Stomach (tissue), 9 donors: ENCODE data around the gene GATB. TPM values are rescaled to one million over a fixed set of nuclear protein-coding genes. Genes with fewer than 3 reads are reported as not detected.

Experiments
- DNase-seq, 2 donors: peaks; one replicate each; pipeline versions ENCODE4 v3.0.0 to v3.0.0-alpha.2; 2013 to 2019
- H3K27ac ChIP-seq, 5 donors: fragments of 200-600 bp in 4 of 5; sonication (generic) in 4 of 5; one replicate each; pipeline ENCODE4 v1.5.1; 2013 to 2019; ENCODE audit warnings: mild to moderate bottlenecking in 1 of 5, moderate library complexity in 1 of 5
- H3K27me3 ChIP-seq, 3 donors: fragments of 200-600 bp; sonication (generic); one replicate each; pipeline ENCODE4 v1.5.1; 2017 to 2019; ENCODE audit warnings: mixed run types in 1 of 3
- H3K36me3 ChIP-seq, 4 donors: fragments of 200-600 bp; sonication (generic); 1 replicate in 3 of 4; 2 replicates in 1 of 4; pipeline ENCODE4 v1.5.1; 2016 to 2019
- H3K4me1 ChIP-seq, 4 donors: fragments of 200-600 bp; sonication (generic); one replicate each; pipeline ENCODE4 v1.5.1; 2016 to 2019
- H3K4me3 ChIP-seq, 4 donors: fragments of 200-600 bp; sonication (generic) in 3 of 4; one replicate each; pipeline ENCODE4 v1.5.1; 2016 to 2019; ENCODE audit warnings: mild to moderate bottlenecking in 1 of 4
- H3K9me3 ChIP-seq, 4 donors: fragments of 200-600 bp; sonication (generic); one replicate each; pipeline ENCODE4 v1.5.1; 2016 to 2019
- EP300 ChIP-seq: sonication (generic); formaldehyde crosslinking; IDR thresholded peaks from one replicate; pipeline ENCODE4 v1.6.1; 2017; ENCODE audit warnings: antibody characterized with exemption
- POLR2A ChIP-seq, 4 donors: fragments of 450-650 bp; IDR thresholded peaks; one replicate each; pipeline ENCODE4 v1.6.1; 2016; ENCODE audit warnings: antibody characterized with exemption in 4 of 4, control low read depth in 2 of 4, mild to moderate bottlenecking in 1 of 4, moderate library complexity in 1 of 4
- POLR2AphosphoS5 ChIP-seq, 3 donors: sonication (generic); formaldehyde crosslinking; IDR thresholded peaks; one replicate each; pipeline ENCODE4 v1.6.1; 2016; ENCODE audit warnings: antibody characterized with exemption in 3 of 3
- WGBS, 5 donors: extraction: QIAGEN DNeasy Blood & Tissue Kit in 3 of 5; methylation state at CpG; one replicate each; pipeline versions ENCODE4 v1.1.5 to v1.1.7; 2013 to 2018; 5-methylcytosine and 5-hydroxymethylcytosine counted together
- intact Hi-C: fragments of 100-400 bp; cut with DNase I; formaldehyde crosslinking; loops from one replicate; pipeline ENCODE4 v1.15.1; 2023; ENCODE audit warnings: low total_unique reads
- polyA plus RNA-seq, 3 donors: library from polyadenylated mRNA; stranded (reverse); fragments of 200-250 nt; gene quantifications; one replicate each; pipeline ENCODE4 v1.2.3, GENCODE V29; 2013
- total RNA-seq, 5 donors: library from RNA; depleted of rRNA; stranded (reverse); fragments of >200 nt; gene quantifications; one replicate each; pipeline versions ENCODE4 v1.1.0 to v1.2.3, GENCODE V29; 2014 to 2016
- TF ChIP-seq, protein P1 (sequence below), 7 experiments: fragments of 450-650 bp in 4 of 7; fragments of 200-600 bp in 3 of 7; sonication (generic) in 3 of 7; IDR thresholded peaks; one replicate each; pipeline ENCODE4 v1.5.1; 2016 to 2019; ENCODE audit warnings: antibody characterized with exemption in 7 of 7, control low read depth in 2 of 7, mild to moderate bottlenecking in 1 of 7
- donor health status: healthy with polysubstance abuse.
- donor health status: Bipolar disorder and iron deficiency.
- donor health status: healthy.

The GATB gene
- total and polyA plus RNA-seq, 8 donors = 1.8 to 32.2 (median 19.9) TPM

DNA sequence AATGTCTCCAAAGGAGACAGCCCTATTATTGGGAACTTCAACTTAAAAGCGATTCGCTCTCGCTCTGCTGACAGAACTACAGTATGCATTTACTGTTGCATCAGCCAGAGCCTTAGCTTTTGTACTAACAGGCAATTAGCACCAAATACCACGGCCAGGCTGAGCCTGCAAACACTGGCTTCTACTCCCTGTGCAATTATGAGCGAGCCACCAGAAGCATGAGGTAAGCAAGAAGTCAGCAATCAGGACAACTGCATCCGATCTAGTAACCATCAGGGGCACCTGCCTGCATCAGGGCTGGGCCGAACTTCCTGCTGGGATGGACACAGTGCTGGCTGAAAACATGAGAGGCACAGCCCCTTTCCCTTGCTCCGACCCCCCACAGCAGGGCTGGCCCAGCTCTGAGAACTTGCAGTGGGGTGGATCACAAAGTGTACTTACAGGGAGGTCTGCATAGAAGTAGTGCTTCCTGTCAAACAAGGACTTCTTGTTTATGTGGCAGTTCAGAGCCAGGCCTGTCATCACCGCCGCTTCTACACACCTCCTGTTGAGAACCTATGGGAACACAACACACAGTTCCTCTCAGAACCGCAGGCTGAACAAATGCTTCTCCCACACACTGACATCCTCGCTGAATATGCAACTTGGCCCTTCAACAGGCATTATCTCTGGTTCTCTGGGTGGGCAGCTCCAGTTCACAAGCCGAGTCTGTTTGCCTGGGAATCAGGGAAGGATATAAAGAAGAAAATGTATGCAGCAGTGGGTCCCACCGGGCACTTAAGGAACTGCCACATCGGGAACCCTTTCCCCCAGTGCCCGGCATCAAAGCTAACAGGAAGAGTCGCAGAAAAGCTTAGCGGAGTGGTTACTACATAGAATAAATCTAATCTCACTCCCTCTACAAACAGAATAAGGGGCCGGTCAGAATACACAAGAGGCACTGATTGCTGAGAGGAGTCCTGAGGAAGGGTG lies 41.5 kb downstream of the GATB start:
- H3K36me3 ChIP-seq = peaks cover 0 to 53% (median 40%) of the 10 kb centered on the region in 4 donors
- WGBS, 5 donors = 62 to 77% (median 74%) methylated on average over 18 to 19 of the region's 19 CpGs
- no peak overlapping the region for H3K4me3 ChIP-seq
- DNase-seq = peak in 1 of 2 donors; percentile 57
- no peaks in the 10 kb centered on the region for H3K9me3 ChIP-seq
- no peak for TF ChIP-seq EP300
- TF ChIP-seq, protein P1, sequence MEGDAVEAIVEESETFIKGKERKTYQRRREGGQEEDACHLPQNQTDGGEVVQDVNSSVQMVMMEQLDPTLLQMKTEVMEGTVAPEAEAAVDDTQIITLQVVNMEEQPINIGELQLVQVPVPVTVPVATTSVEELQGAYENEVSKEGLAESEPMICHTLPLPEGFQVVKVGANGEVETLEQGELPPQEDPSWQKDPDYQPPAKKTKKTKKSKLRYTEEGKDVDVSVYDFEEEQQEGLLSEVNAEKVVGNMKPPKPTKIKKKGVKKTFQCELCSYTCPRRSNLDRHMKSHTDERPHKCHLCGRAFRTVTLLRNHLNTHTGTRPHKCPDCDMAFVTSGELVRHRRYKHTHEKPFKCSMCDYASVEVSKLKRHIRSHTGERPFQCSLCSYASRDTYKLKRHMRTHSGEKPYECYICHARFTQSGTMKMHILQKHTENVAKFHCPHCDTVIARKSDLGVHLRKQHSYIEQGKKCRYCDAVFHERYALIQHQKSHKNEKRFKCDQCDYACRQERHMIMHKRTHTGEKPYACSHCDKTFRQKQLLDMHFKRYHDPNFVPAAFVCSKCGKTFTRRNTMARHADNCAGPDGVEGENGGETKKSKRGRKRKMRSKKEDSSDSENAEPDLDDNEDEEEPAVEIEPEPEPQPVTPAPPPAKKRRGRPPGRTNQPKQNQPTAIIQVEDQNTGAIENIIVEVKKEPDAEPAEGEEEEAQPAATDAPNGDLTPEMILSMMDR (IDR thresholded peaks at IDR 0.05) = no peak
- H3K27me3 ChIP-seq = no peaks in the 10 kb centered on the region
- H3K4me1 ChIP-seq = no peaks in the 10 kb centered on the region
- no peak overlapping the region for H3K27ac ChIP-seq
- intact Hi-C loops = no loop called here

DNA sequence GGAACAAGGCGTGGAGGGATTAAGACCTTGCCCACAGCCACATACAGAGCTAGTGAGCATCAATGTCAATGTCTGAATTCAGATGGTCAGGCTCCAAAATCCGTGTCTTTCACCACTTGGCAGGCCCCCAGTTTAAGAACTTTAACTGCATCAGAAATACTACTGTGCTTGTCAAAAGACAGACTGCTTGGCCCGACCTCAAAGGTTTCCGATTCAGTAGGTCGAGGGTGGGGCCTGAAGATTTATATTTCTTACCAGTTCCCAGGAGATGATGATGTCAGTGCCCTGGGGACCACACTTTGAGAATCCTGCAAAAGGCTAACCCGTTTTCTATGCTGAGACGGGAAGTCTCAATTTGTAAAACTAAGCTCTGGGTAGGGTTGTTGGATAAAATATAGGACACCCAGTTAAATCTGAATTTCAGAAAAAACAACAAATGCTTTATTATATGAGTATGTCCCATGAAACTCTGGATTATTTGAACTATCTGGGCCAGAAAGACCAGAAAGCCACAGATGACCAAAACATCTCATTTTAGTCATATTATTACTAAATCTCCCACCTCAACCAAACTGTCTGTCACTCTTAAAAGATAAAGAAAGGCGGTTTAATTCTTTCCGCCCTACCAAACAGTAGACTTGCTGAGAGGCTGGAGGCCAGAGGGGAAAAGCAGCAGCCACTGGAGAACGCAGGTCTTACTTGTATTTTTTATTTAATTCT lies 42.7 kb downstream of the GATB start:
- H3K4me1 ChIP-seq = no peaks in the 10 kb centered on the region
- WGBS, 5 donors = 85 to 94% (median 87%) methylated on average over 10 of the region's 10 CpGs
- intact Hi-C loops = no loop called here

DNA sequence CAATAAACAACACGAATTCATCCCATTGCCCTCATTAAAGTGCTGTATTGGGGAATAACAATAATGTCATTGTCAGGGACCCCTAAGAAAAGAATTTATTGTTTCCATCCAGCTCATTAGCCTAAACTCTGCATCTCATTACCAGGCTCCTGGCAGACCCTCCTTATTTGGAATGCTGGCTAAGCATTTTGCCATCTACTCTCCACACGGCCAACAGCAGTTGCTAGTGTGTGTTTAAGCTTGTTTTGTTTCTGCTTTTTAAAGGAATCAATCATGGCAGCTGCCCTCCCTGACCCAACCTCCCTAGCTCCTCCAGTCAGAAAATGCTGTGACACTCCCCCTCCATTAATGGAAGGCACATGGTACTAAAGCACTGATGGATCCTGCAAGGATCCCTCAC lies 43.5 kb downstream of the GATB start:
- Histone ChIP-seq H3K4me3 (no peak overlapping the region), H3K27ac (no peak overlapping the region), H3K9me3 (no peaks in the 10 kb centered on the region), H3K4me1 (no peaks in the 10 kb centered on the region), H3K36me3 (peaks cover 0 to 68% (median 47%) of the 10 kb centered on the region in 4 donors), H3K27me3 (no peaks in the 10 kb centered on the region)
- WGBS, 5 donors = 71 to 90% (median 81%) methylated on average over 2 of the region's 2 CpGs
- intact Hi-C loops = no loop called here
- peak in 1 of 2 donors; percentile 9 for DNase-seq
- TF ChIP-seq POLR2AphosphoS5 (IDR thresholded peaks at IDR 0.05) = no peak
- TF ChIP-seq, protein P1 (IDR thresholded peaks at IDR 0.05) = no peak
- TF ChIP-seq POLR2A (IDR thresholded peaks at IDR 0.05) = no peak
- TF ChIP-seq EP300 = no peak

More for the DNA sequence above, 42.7 kb downstream of the GATB start:
- TF ChIP-seq, protein P1 (IDR thresholded peaks at IDR 0.05) = no peak
- TF ChIP-seq EP300 = no peak
- no peak for TF ChIP-seq POLR2AphosphoS5 (IDR thresholded peaks at IDR 0.05)
- TF ChIP-seq POLR2A (IDR thresholded peaks at IDR 0.05) = no peak
- Histone ChIP-seq H3K27me3 (no peaks in the 10 kb centered on the region), H3K36me3 (peaks cover 0 to 65% (median 50%) of the 10 kb centered on the region in 4 donors), H3K9me3 (no peaks in the 10 kb centered on the region), H3K4me3 (no peak overlapping the region), H3K27ac (no peak overlapping the region)
- no peak for DNase-seq

DNA sequence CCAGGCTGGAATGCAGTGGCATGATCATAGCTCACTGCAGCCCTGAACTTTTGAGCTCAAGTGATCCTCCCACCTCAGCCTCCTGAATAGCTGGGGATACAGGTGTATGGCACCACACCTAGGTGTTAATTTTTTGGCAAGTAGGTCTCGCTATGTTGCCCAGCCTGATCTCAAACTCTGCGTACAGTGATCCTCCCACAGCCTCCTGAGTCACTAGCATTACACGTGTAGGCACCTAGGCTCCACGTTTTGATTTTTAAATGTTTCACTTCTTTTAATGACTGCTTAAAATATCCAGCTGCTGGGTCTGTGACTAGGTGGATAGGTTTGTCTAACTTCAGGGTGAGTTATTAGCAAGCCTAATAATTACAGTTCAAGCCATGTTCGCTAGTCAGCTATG lies 44.5 kb downstream of the GATB start:
- H3K27ac ChIP-seq = no peak overlapping the region
- 85 to 96% (median 93%) methylated on average over 5 of the region's 5 CpGs for WGBS, 5 donors
- no peaks in the 10 kb centered on the region for H3K4me1 ChIP-seq
- DNase-seq = no peak
- H3K36me3 ChIP-seq = peaks cover 0 to 64% (median 47%) of the 10 kb centered on the region in 4 donors
- no peaks in the 10 kb centered on the region for H3K27me3 ChIP-seq
- H3K4me3 ChIP-seq = no peak overlapping the region
- no peak for TF ChIP-seq POLR2AphosphoS5 (IDR thresholded peaks at IDR 0.05)
- TF ChIP-seq, protein P1 (IDR thresholded peaks at IDR 0.05) = no peak
- no peak for TF ChIP-seq EP300
- no peak for TF ChIP-seq POLR2A (IDR thresholded peaks at IDR 0.05)
- H3K9me3 ChIP-seq = no peaks in the 10 kb centered on the region
- intact Hi-C loops = no loop called here
